Loucy (cell line): ENCODE measurements around the gene MRFAP1.

Experiments
- H2AFZ ChIP-seq: fragments of 200-600 bp; sonication (generic); 2 replicates; pipeline ENCODE4 v1.6.0; 2016; ENCODE audit warnings: antibody characterized with exemption, mild to moderate bottlenecking, low read length, moderate library complexity
- H3F3A ChIP-seq: fragments of 200-600 bp; 2 replicates; pipeline ENCODE4 v1.6.0; 2016; ENCODE audit warnings: antibody characterized with exemption, low read depth, mild to moderate bottlenecking
- H3K27me3 ChIP-seq: fragments of 200-600 bp; sonication (generic); 2 replicates; pipeline ENCODE4 v1.6.1; 2014; ENCODE audit warnings: low read length, mild to moderate bottlenecking; ENCODE audit not compliant: insufficient read depth, poor library complexity, severe bottlenecking
- H3K36me3 ChIP-seq: fragments of 200-600 bp; sonication (generic); 2 replicates; pipeline ENCODE4 v1.6.1; 2016; ENCODE audit warnings: low read length; ENCODE audit not compliant: insufficient read depth
- H3K4me1 ChIP-seq: fragments of 200-600 bp; sonication (generic); 2 replicates; pipeline ENCODE4 v1.5.1; 2014; ENCODE audit warnings: low read length, mild to moderate bottlenecking; ENCODE audit not compliant: insufficient read depth, poor library complexity, severe bottlenecking
- H3K4me2 ChIP-seq: fragments of 200-600 bp; sonication (generic); 2 replicates; pipeline ENCODE4 v1.6.0; 2014; ENCODE audit warnings: antibody characterized with exemption, low read length, low read depth, mild to moderate bottlenecking; ENCODE audit not compliant: poor library complexity, severe bottlenecking
- H3K4me3 ChIP-seq: fragments of 200-600 bp; sonication (generic); 2 replicates; pipeline ENCODE4 v1.5.1; 2014; ENCODE audit warnings: low read length, mild to moderate bottlenecking, mixed read lengths; ENCODE audit not compliant: poor library complexity, severe bottlenecking
- H3K79me2 ChIP-seq: fragments of 200-600 bp; sonication (generic); 2 replicates; pipeline ENCODE4 v1.6.1; 2014; ENCODE audit warnings: low read length; ENCODE audit not compliant: insufficient read depth
- H3K9ac ChIP-seq: fragments of 200-600 bp; sonication (generic); 2 replicates; pipeline ENCODE4 v1.6.0; 2014; ENCODE audit warnings: mild to moderate bottlenecking, low read depth, low read length, moderate library complexity; ENCODE audit not compliant: poor library complexity, severe bottlenecking
- H3K9me2 ChIP-seq: fragments of 200-600 bp; sonication (generic); replicated peaks from 2 replicates; pipeline ENCODE4 v1.6.1; 2016; ENCODE audit warnings: low read depth, low read length, mixed read lengths
- H3K9me3 ChIP-seq: fragments of 200-600 bp; sonication (generic); 2 replicates; pipeline ENCODE4 v1.6.1; 2014; ENCODE audit warnings: mild to moderate bottlenecking, antibody characterized with exemption, low read length, low read depth; ENCODE audit not compliant: insufficient read depth
- H4K20me1 ChIP-seq: fragments of 200-600 bp; sonication (generic); 2 replicates; pipeline ENCODE4 v1.6.0; 2014; ENCODE audit warnings: antibody characterized with exemption, low read length, mild to moderate bottlenecking; ENCODE audit not compliant: insufficient read depth, poor library complexity, severe bottlenecking
- EZH2phosphoT487 ChIP-seq: fragments of 200-600 bp; IDR thresholded peaks from 2 replicates; pipeline ENCODE4 v1.6.1; 2018; ENCODE audit warnings: antibody characterized with exemption, mild to moderate bottlenecking, moderate library complexity, borderline replicate concordance
- TF ChIP-seq, protein P1 (sequence below): fragments of 200-600 bp; sonication (generic); conservative IDR thresholded peaks from 2 replicates; pipeline ENCODE4 v1.5.1; 2014; ENCODE audit warnings: mild to moderate bottlenecking, antibody characterized with exemption, low read length

Gene MRFAP1

GRCh38 chr4:6610856-6611430 is 29.5 kb upstream of the MRFAP1 start:
- Histone ChIP-seq H3K4me2 (no peak overlapping the region), H3K9me3 (no peaks in the 10 kb centered on the region), H4K20me1 (no peaks in the 10 kb centered on the region), H3K4me1 (no peaks in the 10 kb centered on the region), H3K9ac (no peak overlapping the region), H3K27me3 (no peaks in the 10 kb centered on the region), H3K36me3 (peaks cover 20% of the 10 kb centered on the region), H3K4me3 (no peak overlapping the region), H3K79me2 (no peaks in the 10 kb centered on the region), H3F3A (no peaks in the 10 kb centered on the region), H3K9me2 (no peaks in the 10 kb centered on the region), H2AFZ (no peak overlapping the region)
- TF ChIP-seq, protein P1, sequence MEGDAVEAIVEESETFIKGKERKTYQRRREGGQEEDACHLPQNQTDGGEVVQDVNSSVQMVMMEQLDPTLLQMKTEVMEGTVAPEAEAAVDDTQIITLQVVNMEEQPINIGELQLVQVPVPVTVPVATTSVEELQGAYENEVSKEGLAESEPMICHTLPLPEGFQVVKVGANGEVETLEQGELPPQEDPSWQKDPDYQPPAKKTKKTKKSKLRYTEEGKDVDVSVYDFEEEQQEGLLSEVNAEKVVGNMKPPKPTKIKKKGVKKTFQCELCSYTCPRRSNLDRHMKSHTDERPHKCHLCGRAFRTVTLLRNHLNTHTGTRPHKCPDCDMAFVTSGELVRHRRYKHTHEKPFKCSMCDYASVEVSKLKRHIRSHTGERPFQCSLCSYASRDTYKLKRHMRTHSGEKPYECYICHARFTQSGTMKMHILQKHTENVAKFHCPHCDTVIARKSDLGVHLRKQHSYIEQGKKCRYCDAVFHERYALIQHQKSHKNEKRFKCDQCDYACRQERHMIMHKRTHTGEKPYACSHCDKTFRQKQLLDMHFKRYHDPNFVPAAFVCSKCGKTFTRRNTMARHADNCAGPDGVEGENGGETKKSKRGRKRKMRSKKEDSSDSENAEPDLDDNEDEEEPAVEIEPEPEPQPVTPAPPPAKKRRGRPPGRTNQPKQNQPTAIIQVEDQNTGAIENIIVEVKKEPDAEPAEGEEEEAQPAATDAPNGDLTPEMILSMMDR: no peak
- TF ChIP-seq EZH2phosphoT487: no peak

DNA sequence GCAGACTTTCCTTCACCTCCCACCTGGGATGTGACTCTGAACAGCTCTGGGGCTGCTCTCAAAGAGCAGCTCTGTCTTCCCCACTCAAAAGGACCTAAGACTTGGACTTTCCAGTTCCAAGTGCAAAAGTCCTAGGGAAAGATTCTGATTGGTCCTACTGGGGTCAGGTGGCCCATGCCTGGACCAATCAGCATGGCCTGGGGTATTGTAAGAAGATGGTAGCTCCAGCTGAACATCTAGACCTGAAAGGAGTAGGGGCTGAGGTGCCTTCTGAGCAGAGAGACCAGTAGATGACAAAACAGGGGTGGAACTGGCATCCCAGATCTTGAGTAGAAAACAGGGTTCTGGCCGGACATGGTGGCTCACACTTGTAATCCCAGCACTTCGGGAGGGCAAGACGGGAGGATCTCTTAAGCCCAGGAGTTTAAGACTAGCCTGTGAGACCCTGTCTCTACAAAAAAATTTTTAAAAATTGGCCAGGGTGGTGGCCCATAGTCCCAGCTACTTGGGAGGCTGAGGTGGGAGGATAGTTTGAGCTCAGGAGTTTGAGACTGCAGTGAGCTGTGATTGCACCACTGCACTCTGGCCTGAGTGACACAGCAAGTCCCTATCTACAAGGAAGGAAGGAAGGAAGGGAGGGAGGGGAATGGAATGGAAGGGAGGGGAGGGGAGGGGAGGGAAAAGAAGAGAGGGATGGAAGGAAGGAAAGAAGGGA is 27.4 kb upstream of the MRFAP1 start:
- Histone ChIP-seq H3K27me3 (no peaks in the 10 kb centered on the region), H3K36me3 (peaks cover 26% of the 10 kb centered on the region; the same call in 1 of the 2 replicates), H4K20me1 (no peaks in the 10 kb centered on the region), H3F3A (no peaks in the 10 kb centered on the region), H2AFZ (no peak overlapping the region), H3K9ac (no peak overlapping the region), H3K4me2 (no peak overlapping the region), H3K9me3 (no peaks in the 10 kb centered on the region), H3K4me3 (no peak overlapping the region), H3K79me2 (no peaks in the 10 kb centered on the region), H3K9me2 (no peaks in the 10 kb centered on the region), H3K4me1 (no peaks in the 10 kb centered on the region)
- TF ChIP-seq EZH2phosphoT487: no peak
- TF ChIP-seq, protein P1: no peak

GRCh38 chr4:6613676-6614651 is 26.5 kb upstream of the MRFAP1 start:
- H3K4me1 ChIP-seq: no peaks in the 10 kb centered on the region
- H3K4me2 ChIP-seq: no peak overlapping the region
- no peaks in the 10 kb centered on the region for H3K79me2 ChIP-seq
- H3K36me3 ChIP-seq: peaks cover 28% of the 10 kb centered on the region; the same call in 1 of the 2 replicates
- H3K9ac ChIP-seq: no peak overlapping the region
- no peaks in the 10 kb centered on the region for H3F3A ChIP-seq
- no peaks in the 10 kb centered on the region for H4K20me1 ChIP-seq
- no peak overlapping the region for H3K4me3 ChIP-seq
- TF ChIP-seq, protein P1: no peak
- no peak for TF ChIP-seq EZH2phosphoT487
- H2AFZ ChIP-seq: no peak overlapping the region
- no peaks in the 10 kb centered on the region for H3K9me3 ChIP-seq
- H3K9me2 ChIP-seq: no peaks in the 10 kb centered on the region
- no peaks in the 10 kb centered on the region for H3K27me3 ChIP-seq
